Type B pancreatic cell (in vitro differentiated cells): ENCODE results near the gene RLN1. TPM values are rescaled to one million over a fixed set of nuclear protein-coding genes. Genes with fewer than 3 reads are reported as not detected.
A peak's percentile ranks its signal among the peaks of the same experiment; 100 is the strongest.
"Not testable (repeated sequence)": the region's sequence is repeated elsewhere in the genome, so short reads cannot be mapped to it uniquely, and the experiment has no call there.

Source experiments
- DNase-seq: peaks from one replicate; pipeline ENCODE4 v3.0.0; 2021; ENCODE audit warnings: mixed read lengths; ENCODE audit not compliant: unreplicated experiment; ENCODE audit errors: extremely low spot score
- H3K27ac Mint-ChIP-seq: 2 replicates; pipeline ENCODE4 v1.8.0; 2021; ENCODE audit warnings: mild to moderate bottlenecking, mixed read lengths
- H3K27me3 Mint-ChIP-seq: 2 replicates; pipeline ENCODE4 v1.8.0; 2021; ENCODE audit warnings: mixed read lengths
- H3K36me3 Mint-ChIP-seq: 2 replicates; pipeline ENCODE4 v1.8.0; 2021; ENCODE audit warnings: mixed read lengths
- H3K4me1 Mint-ChIP-seq: one replicate; pipeline ENCODE4 v1.8.0; 2021; ENCODE audit warnings: mixed read lengths; ENCODE audit not compliant: unreplicated experiment
- H3K4me3 Mint-ChIP-seq: 2 replicates; pipeline ENCODE4 v1.8.0; 2021; ENCODE audit warnings: mild to moderate bottlenecking, mixed read lengths
- H3K9me3 Mint-ChIP-seq: 2 replicates; pipeline ENCODE4 v1.8.0; 2021; ENCODE audit warnings: mixed read lengths
- CTCF ChIP-seq: fragments of 200-600 bp; sonication (generic); conservative IDR thresholded peaks from 2 replicates; pipeline ENCODE4 v1.5.0; 2021; ENCODE audit warnings: antibody characterized with exemption, mild to moderate bottlenecking
- total RNA-seq: library from RNA; stranded (reverse); gene quantifications from 2 replicates; pipeline ENCODE4 v1.2.1, GENCODE V29; 2021; ENCODE audit warnings: low replicate concordance

Gene RLN1
- total RNA-seq, 1 donor from 2014 or later: 0.41 TPM

- H3K4me3 Mint-ChIP-seq: no peak overlapping the region
- no peaks in the 10 kb centered on the region for H3K4me1 Mint-ChIP-seq
- no peak for DNase-seq
- H3K36me3 Mint-ChIP-seq: no peaks in the 10 kb centered on the region
- H3K27ac Mint-ChIP-seq: no peak overlapping the region
- H3K27me3 Mint-ChIP-seq: peaks cover under 1% of the 10 kb centered on the region
- H3K9me3 Mint-ChIP-seq: peaks cover 7% of the 10 kb centered on the region
- TF ChIP-seq CTCF: no peak
These were observed 24.3 kb downstream of the RLN1 start for GRCh38 chr9:5315187-5315923.

DNA sequence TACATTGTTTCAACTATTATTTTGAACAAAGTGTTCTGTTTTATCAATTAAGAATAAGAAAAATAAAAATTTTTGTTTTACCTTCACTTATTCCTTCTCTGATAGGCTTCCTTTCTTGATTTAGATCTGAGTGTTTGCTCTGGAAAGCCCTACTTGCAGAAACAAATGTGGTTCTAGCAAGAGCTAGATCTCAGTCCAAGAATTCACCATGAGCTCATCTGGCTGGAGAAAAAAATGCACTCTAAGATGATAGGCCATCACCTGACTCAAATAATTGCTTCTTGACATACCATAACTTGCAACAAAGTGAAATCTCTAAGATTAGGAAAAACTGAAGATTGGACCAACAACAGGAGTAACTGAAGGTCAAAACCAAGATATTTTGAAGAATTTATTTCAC, 28.8 kb downstream of the RLN1 start:
- no peak overlapping the region for H3K27ac Mint-ChIP-seq

GRCh38 chr9:5305741-5306140, 33.9 kb downstream of the RLN1 start:
- H3K4me3 Mint-ChIP-seq: no peak overlapping the region
- no peak for DNase-seq
- no peak for TF ChIP-seq CTCF
- no peaks in the 10 kb centered on the region for H3K9me3 Mint-ChIP-seq
- H3K27me3 Mint-ChIP-seq: peaks cover 12% of the 10 kb centered on the region
- H3K27ac Mint-ChIP-seq: no peak overlapping the region
- H3K36me3 Mint-ChIP-seq: no peaks in the 10 kb centered on the region
- H3K4me1 Mint-ChIP-seq: no peaks in the 10 kb centered on the region

More for the DNA sequence above, 28.8 kb downstream of the RLN1 start:
- peaks cover 7% of the 10 kb centered on the region for H3K9me3 Mint-ChIP-seq
- no peaks in the 10 kb centered on the region for H3K4me1 Mint-ChIP-seq
- no peaks in the 10 kb centered on the region for H3K36me3 Mint-ChIP-seq
- no peak overlapping the region for H3K4me3 Mint-ChIP-seq
- no peak for TF ChIP-seq CTCF
- no peak for DNase-seq
- peaks cover 12% of the 10 kb centered on the region for H3K27me3 Mint-ChIP-seq

- peak within 1 kb of the TSS; percentile 60 for H3K4me3 Mint-ChIP-seq
- H3K27me3 Mint-ChIP-seq, H3K27ac Mint-ChIP-seq, H3K4me1 Mint-ChIP-seq, H3K9me3 Mint-ChIP-seq, H3K36me3 Mint-ChIP-seq, DNase-seq: not testable (repeated sequence)
These were observed 35.6 kb downstream of the RLN1 start, which contains the start of gene RLN2 for GRCh38 chr9:5303840-5304795. RLN2 (minus strand) TSS chr9:5304716; CDS start chr9:5304580, 136 bp downstream.

DNA sequence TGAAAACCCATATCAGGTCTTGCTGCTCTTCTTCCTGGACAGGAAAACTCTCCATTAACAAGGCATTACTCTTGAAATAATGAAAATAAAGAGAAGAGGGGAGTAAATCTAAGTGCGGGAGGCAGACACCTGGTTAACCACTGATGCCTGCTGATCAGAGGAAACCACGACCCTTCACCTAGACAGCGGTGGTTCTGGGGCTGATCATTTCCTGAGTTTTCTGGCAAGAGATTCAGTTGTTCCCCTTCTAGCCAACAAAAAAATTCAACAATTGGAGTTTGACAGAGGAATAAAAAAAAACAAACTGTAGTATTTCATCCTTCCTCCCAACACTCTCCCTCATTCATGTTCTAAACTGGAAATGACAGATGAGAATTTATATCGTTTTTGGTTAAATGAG, 38.1 kb downstream of the RLN1 start:
- H3K9me3 Mint-ChIP-seq: no peaks in the 10 kb centered on the region
- TF ChIP-seq CTCF: no peak
- H3K36me3 Mint-ChIP-seq: no peaks in the 10 kb centered on the region
- no peaks in the 10 kb centered on the region for H3K4me1 Mint-ChIP-seq
- no peak overlapping the region for H3K4me3 Mint-ChIP-seq
- no peak for DNase-seq
- H3K27me3 Mint-ChIP-seq: no peaks in the 10 kb centered on the region
- no peak overlapping the region for H3K27ac Mint-ChIP-seq

DNA sequence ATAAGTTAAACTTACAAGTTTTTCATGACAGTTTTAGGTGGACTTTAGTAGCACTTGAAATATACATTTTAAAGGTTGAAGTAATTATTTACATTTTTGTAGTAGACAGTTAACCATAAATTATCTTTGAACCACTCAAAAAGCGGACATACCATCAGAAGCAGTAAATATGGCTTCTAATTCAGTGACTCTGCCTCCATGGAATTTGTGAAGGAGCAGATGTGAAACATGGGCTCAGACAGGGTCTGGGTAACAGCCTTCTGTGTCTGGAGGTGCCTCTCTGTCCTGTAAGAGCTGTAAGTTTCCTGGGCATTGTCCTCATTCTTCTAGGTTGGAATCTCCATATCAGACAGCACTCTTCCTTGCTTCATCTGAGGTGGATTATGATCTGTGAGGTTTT, 47.5 kb downstream of the RLN1 start:
- peaks cover 5% of the 10 kb centered on the region for H3K9me3 Mint-ChIP-seq
- TF ChIP-seq CTCF: no peak
- no peaks in the 10 kb centered on the region for H3K27me3 Mint-ChIP-seq
- H3K27ac Mint-ChIP-seq: no peak overlapping the region
- H3K4me1 Mint-ChIP-seq: no peaks in the 10 kb centered on the region
- H3K36me3 Mint-ChIP-seq: no peaks in the 10 kb centered on the region
- no peak overlapping the region for H3K4me3 Mint-ChIP-seq
- no peak for DNase-seq
